Hematopoietic multipotent progenitor cell treated with erythropoietin and hydrocortisone succinate and interleukin-3 and kit ligand, for 4 days (in vitro differentiated cells): ENCODE measurements around the gene ONECUT3.

ENCODE experiments used
- DNase-seq: peaks from one replicate; pipeline ENCODE4 v3.0.0-alpha.2; 2015

ONECUT3 gene

GRCh38 chr19:1799695-1800342 lies 46.5 kb downstream of the ONECUT3 start:
- no peak for DNase-seq

GRCh38 chr19:1804858-1805257 lies 51.6 kb downstream of the ONECUT3 start:
- DNase-seq = no peak

GRCh38 chr19:1805401-1806183 lies 52.3 kb downstream of the ONECUT3 start:
- no peak for DNase-seq

- DNase-seq = no peak
Observed at GRCh38 chr19:1806184-1807029, 53.1 kb downstream of the ONECUT3 start.

GRCh38 chr19:1807030-1807694 lies 53.9 kb downstream of the ONECUT3 start:
- DNase-seq = no peak

GRCh38 chr19:1807695-1808394 lies 54.5 kb downstream of the ONECUT3 start:
- DNase-seq = no peak

- DNase-seq = no peak
Observed at GRCh38 chr19:1808395-1808731, 55.1 kb downstream of the ONECUT3 start.

GRCh38 chr19:1809678-1810077 lies 56.4 kb downstream of the ONECUT3 start:
- no peak for DNase-seq

- DNase-seq = no peak
Observed at GRCh38 chr19:1810439-1811160, 57.3 kb downstream of the ONECUT3 start.

- DNase-seq = peak; percentile 59
Observed at GRCh38 chr19:1811472-1811894, 58.2 kb downstream of the ONECUT3 start.

GRCh38 chr19:1811942-1812425 lies 58.7 kb downstream of the ONECUT3 start, which contains the start of gene ATP8B3:
Gene ATP8B3, minus strand, starts transcription at chr19:1812276. Its CDS starts 540 bp downstream, at chr19:1811736.
- no peak for DNase-seq

GRCh38 chr19:1812426-1813191 lies 59.3 kb downstream of the ONECUT3 start:
- peak; percentile 100 for DNase-seq

- DNase-seq = no peak
Observed at GRCh38 chr19:1813192-1814182, 60.2 kb downstream of the ONECUT3 start.

- no peak for DNase-seq
Observed at GRCh38 chr19:1814391-1814790, 61.1 kb downstream of the ONECUT3 start.

- DNase-seq = no peak
Observed at GRCh38 chr19:1814833-1815604, 61.7 kb downstream of the ONECUT3 start.

GRCh38 chr19:1815605-1816529 lies 62.6 kb downstream of the ONECUT3 start:
- DNase-seq = no peak
